Fibroblast of skin of scalp (primary cell): Measurements from ENCODE around the gene GNA12.
A peak's percentile ranks its signal among the peaks of the same experiment; 100 is the strongest.
"Not testable (repeated sequence)": the region's sequence is repeated elsewhere in the genome, so short reads cannot be mapped to it uniquely, and the experiment has no call there.

Source experiments
- DNase-seq: peaks from one replicate; pipeline ENCODE4 v3.0.0-alpha.2; 2013

Gene GNA12

DNA sequence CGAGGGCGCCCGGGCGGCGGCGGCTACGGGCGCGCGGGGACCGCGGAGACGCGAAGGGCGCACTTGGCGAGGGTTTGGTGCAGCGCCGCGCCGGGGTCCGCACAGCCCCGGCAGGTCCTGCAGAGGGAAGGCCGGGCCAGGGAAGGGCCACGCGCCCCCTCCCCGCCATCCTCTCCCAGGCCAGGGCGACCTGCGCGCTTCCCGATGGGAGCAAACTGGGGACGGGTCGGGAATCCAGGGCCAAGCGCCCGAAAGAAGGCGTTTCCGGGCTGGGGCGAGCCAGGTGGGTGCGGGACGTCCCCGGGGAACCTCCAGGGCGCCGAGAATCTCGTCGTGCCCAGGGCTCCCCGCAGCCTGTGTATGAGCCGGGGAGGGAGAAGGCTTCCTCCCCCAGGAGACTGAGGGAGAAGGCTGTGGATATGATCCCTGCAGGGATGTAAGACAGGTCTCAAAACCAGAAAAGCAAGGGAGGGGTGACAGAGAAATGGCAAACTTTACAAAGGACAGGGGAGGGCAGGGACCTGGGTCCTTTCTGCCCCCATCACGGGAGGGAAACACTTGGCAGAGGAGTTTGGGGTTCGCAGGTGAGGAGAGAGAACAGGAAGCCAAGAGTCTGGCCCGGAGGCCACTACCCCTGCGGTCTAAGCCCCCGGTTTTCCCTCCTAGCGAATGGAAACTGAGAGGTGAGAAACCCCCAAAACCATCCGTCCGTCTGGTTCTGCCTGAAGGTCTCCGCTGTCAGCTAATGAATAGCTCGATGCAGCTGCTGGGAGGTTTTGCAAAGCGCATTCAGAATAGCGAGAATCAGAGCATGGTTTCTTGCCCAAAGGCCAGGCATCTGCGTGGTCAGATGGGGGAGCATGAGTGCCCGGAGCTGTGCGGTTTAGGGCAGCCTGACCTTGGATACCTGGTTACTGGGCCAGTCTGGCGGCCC is 155.4 kb downstream of the GNA12 start:
- no peak for DNase-seq

DNA sequence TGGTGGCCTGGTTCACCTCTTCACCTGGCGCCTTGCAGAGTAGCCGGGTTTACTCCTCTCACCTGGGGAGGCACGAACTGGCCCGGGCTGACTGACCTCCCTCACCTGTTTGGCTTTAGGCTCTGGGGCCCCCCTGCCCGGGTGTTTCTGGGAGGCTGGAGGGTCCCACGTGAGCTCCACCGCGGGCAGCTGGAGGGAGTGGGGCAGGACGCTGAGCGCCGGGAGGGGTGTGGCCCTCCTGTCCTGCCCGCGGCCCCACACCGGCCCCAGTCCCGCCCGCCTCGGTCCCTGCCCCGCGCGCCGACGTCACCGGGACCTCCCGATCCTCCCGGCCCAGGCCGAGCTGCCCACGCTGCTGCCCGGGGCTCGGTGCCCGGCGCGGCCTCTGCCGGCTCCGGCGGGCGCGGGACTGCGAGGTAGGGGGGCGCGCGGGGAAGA is 156.2 kb downstream of the GNA12 start, which contains the start of gene AMZ1:
Gene AMZ1, plus strand, starts transcription at position 322 of the 438 bp plus-strand sequence. CDS start 12,250 bp downstream, outside the sequence.
- DNase-seq, result no peak

GRCh38 chr7:2687338-2687869 is 156.7 kb downstream of the GNA12 start:
- DNase-seq, result peak; percentile 59

- DNase-seq, result no peak
Observed at GRCh38 chr7:2686101-2686500, 158.0 kb downstream of the GNA12 start.

DNA sequence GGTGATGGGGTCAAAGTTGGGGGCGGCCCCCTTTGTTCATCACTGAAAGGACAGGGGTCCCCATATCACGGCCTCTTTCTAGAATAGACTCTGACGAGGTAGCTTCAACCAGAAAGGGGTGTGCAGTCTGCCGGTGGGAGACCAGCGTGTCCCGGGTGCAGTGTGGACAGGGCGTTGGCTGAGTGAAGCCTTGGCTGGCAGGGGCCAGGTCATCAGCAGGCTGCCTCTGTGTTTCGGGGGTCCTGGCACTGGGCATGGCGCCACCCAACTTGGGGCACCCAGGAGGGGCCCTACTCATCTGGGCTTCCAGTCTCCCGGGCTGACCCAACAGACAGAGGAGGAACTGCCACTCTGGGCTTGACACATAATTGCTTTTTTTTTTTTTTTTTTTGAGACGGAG is 159.6 kb downstream of the GNA12 start:
- no peak for DNase-seq

- DNase-seq, result no peak
Observed at GRCh38 chr7:2681929-2682799, 161.9 kb downstream of the GNA12 start.

- peak; percentile 58 for DNase-seq
Observed at GRCh38 chr7:2680792-2681490, 163.2 kb downstream of the GNA12 start.

GRCh38 chr7:2680256-2680655 is 163.9 kb downstream of the GNA12 start:
- no peak for DNase-seq

DNA sequence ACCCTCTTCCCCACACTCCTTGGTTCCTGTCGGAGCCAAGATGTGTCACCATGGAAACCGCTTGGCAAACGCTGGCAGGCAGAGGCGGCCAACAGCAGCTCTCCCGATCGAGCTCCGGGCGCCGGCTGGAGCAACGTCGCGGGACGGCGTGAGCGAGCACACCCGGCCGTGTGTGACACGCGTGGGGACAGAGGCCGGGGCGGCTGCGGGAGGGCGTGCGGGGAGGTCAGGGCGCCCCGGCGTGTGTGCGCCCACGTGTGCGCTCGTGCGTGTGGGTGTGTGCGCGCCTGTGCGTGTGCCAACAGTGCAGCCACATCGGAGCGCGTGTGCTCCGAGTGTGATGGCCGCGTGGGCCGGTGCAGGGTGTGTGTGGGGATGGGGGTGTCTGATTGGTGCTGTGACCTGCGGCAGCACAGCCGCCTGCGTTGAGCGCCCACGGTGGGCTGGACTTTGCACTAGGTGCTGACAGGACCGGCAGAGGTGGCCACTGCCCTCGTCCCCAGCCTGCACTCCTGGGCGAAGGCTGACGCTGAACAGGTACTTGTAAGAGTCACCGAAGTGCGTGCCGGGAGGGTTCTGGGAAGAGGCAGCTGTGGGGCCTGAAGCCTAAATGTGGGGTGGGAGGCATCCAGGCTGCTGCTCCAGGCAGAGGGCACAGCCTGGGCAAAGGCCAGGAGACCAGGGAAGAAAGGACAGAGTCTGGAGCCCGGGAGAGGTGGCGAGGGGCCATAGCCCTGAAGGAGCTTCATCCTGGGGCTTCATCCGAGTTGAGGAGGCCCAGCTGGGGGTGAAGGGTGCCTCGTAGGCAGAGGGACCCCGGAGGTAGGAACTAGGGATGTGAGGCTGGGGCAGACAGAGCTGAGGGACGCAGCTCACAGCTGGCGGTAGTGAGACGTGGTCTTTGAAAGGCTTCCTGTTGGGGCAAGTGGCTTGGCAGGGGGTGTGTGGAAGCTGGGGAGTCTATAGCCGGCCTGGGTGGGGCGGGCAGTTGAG is 164.7 kb downstream of the GNA12 start:
- DNase-seq, result not testable (repeated sequence)

DNA sequence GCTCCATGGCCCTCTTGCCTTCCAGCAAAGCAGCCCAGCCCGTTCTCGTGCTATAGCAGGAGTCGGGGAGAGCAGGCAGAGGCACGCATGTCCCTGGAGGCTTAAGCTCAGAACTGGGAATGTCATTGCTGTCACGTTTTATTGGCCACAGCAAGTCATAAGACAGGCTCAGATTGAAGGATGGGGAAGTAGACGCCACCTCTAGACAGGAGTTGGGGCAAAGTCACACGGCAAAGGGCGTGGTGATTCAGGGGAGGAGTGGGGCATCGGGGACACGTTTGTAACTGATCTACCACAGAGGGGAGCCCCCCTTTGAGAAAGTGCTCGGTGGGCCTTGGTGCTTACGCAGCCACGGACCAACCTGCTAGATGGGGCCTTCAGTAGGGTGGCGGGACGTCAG is 165.7 kb downstream of the GNA12 start:
- DNase-seq, result not testable (repeated sequence)
